ENCODE measurements around the gene HSD3B7. TPM values are rescaled to one million over a fixed set of nuclear protein-coding genes. Genes with fewer than 3 reads are reported as not detected.

The HSD3B7 gene
- polyA plus RNA-seq, 1 donor (not counting 4 experiments of a cell fraction or from before 2014, with no cell fraction given) = 2.0 TPM

DNA sequence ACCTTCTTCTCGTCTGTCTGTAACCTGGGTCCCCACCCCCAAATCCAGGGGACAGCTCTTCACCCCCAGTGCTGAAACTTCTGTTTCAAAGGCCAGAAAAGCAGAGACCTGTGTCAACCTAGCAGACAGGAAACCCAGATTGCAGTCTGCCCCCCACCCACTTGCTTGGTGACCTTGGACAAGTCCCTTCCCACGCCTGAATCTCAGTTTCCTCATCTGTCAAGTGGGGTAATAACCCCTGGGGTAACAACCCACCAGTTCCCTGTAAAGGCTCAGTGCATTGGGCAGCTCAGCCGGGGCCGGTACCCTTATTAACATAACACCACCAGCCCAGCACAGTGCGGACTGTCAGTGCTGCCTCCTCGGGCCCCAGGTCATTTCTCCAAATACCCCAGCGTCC lies 24.1 kb downstream of the HSD3B7 start:
- H3K4me3 ChIP-seq (ENCODE audit: control insufficient read depth in 2 of 3, extremely low read depth in 1 of 3, insufficient read depth in 2 of 3, low read depth in 1 of 3, low read length in 3 of 3) = no peak overlapping the region
- no peak for FAIRE-seq

DNA sequence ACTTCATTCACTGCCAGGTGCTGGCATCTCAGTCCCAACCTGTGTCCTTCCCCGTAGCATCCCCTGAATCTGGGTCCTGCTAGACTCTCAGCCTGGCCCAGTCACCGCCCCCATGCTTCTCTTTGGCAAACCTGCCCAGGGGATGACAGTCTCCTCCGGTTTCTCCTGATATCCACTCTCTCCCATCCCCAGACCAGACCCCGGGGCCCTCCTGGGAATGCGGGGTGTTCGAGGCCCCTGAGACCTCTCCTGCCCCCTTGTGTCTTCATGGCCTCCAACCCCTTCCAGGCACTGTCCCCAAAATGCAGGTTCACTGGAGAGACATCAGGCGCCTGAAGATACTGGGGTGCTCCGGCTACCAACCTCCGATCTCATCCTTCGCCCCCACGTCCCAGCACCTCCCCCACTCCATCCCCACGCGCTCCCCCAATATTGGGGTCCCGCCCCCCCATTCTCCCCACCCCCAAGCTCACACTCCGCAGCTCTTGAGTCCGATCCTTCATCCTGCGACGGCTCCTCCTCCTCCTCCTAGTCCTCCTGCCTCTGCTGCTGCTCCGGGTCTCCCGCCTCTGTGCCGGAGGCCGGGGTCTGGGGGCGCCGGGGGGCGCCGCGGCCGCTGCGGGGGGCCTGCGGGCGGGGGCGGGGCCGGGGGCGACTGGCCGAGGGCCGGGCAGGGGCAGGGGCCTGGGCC lies 25.0 kb downstream of the HSD3B7 start:
- H3K27me3 ChIP-seq (ENCODE audit: control insufficient read depth, extremely low read depth, insufficient read depth, low read length) = peaks cover 28% of the 10 kb centered on the region

More for the DNA sequence above, 24.1 kb downstream of the HSD3B7 start:
- Histone ChIP-seq H4K20me1 (ENCODE audit: control insufficient read depth, extremely low read depth, insufficient read depth, low read length) (no peaks in the 10 kb centered on the region), H3K79me2 (ENCODE audit: control insufficient read depth, insufficient read depth, low read length) (no peaks in the 10 kb centered on the region), H3K36me3 (ENCODE audit: control insufficient read depth in 2 of 2, extremely low read depth in 1 of 2, insufficient read depth in 2 of 2, low read length in 2 of 2) (no peaks in the 10 kb centered on the region), H3K27ac (ENCODE audit: control insufficient read depth, insufficient read depth, low read length) (no peak overlapping the region), H3K9me3 (ENCODE audit: control insufficient read depth, low read depth, low read length) (no peaks in the 10 kb centered on the region), H3K4me2 (ENCODE audit: control insufficient read depth, extremely low read depth, insufficient read depth, low read depth, low read length) (no peak overlapping the region), H3K27me3 (ENCODE audit: control insufficient read depth, extremely low read depth, insufficient read depth, low read length) (peaks cover 28% of the 10 kb centered on the region), H3K9me1 (ENCODE audit: control insufficient read depth, extremely low read depth, insufficient read depth, low read length) (no peaks in the 10 kb centered on the region), H2AFZ (ENCODE audit: control insufficient read depth, low read length) (no peak overlapping the region), H3K4me1 (ENCODE audit: control insufficient read depth, extremely low read depth, insufficient read depth, low read length) (peaks cover 3% of the 10 kb centered on the region), H3K9ac (ENCODE audit: control insufficient read depth, extremely low read depth, insufficient read depth, low read length) (no peak overlapping the region)
- no peak for DNase-seq (ENCODE audit: low read depth, low spot score)
- TF ChIP-seq, protein P1, sequence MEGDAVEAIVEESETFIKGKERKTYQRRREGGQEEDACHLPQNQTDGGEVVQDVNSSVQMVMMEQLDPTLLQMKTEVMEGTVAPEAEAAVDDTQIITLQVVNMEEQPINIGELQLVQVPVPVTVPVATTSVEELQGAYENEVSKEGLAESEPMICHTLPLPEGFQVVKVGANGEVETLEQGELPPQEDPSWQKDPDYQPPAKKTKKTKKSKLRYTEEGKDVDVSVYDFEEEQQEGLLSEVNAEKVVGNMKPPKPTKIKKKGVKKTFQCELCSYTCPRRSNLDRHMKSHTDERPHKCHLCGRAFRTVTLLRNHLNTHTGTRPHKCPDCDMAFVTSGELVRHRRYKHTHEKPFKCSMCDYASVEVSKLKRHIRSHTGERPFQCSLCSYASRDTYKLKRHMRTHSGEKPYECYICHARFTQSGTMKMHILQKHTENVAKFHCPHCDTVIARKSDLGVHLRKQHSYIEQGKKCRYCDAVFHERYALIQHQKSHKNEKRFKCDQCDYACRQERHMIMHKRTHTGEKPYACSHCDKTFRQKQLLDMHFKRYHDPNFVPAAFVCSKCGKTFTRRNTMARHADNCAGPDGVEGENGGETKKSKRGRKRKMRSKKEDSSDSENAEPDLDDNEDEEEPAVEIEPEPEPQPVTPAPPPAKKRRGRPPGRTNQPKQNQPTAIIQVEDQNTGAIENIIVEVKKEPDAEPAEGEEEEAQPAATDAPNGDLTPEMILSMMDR (optimal IDR thresholded peaks at IDR 0.05 in 1 of 3, IDR thresholded peaks at IDR 0.05 in 1 of 3, conservative IDR thresholded peaks at IDR 0.05 in 1 of 3; ENCODE audit: extremely low read depth in 1 of 3, insufficient read depth in 2 of 3, low read length in 3 of 3) = no peak
- TF ChIP-seq EZH2 (IDR thresholded peaks at IDR 0.05; ENCODE audit: low read length) = no peak
- dilution Hi-C loops (cut with MboI; ENCODE audit: extremely low pct_ligation_motif_present, low sequenced_read_pairs) = no loop called here

More for the DNA sequence above, 25.0 kb downstream of the HSD3B7 start:
- Histone ChIP-seq H3K36me3 (ENCODE audit: control insufficient read depth in 2 of 2, extremely low read depth in 1 of 2, insufficient read depth in 2 of 2, low read length in 2 of 2) (no peaks in the 10 kb centered on the region), H3K9me3 (ENCODE audit: control insufficient read depth, low read depth, low read length) (no peaks in the 10 kb centered on the region), H3K4me1 (ENCODE audit: control insufficient read depth, extremely low read depth, insufficient read depth, low read length) (peaks cover 3% of the 10 kb centered on the region), H3K27ac (ENCODE audit: control insufficient read depth, insufficient read depth, low read length) (no peak overlapping the region), H2AFZ (ENCODE audit: control insufficient read depth, low read length) (no peak overlapping the region), H3K4me3 (ENCODE audit: control insufficient read depth in 2 of 3, extremely low read depth in 1 of 3, insufficient read depth in 2 of 3, low read depth in 1 of 3, low read length in 3 of 3) (no peak overlapping the region), H3K9ac (ENCODE audit: control insufficient read depth, extremely low read depth, insufficient read depth, low read length) (no peak overlapping the region), H3K79me2 (ENCODE audit: control insufficient read depth, insufficient read depth, low read length) (no peaks in the 10 kb centered on the region), H3K4me2 (ENCODE audit: control insufficient read depth, extremely low read depth, insufficient read depth, low read depth, low read length) (no peak overlapping the region), H3K9me1 (ENCODE audit: control insufficient read depth, extremely low read depth, insufficient read depth, low read length) (no peaks in the 10 kb centered on the region), H4K20me1 (ENCODE audit: control insufficient read depth, extremely low read depth, insufficient read depth, low read length) (no peaks in the 10 kb centered on the region)
- TF ChIP-seq, protein P1 (optimal IDR thresholded peaks at IDR 0.05 in 1 of 3, IDR thresholded peaks at IDR 0.05 in 1 of 3, conservative IDR thresholded peaks at IDR 0.05 in 1 of 3; ENCODE audit: extremely low read depth in 1 of 3, insufficient read depth in 2 of 3, low read length in 3 of 3) = no peak
- no peak for TF ChIP-seq EZH2 (IDR thresholded peaks at IDR 0.05; ENCODE audit: low read length)
- dilution Hi-C loops (cut with MboI; ENCODE audit: extremely low pct_ligation_motif_present, low sequenced_read_pairs) = no loop called here
- FAIRE-seq = no peak
- no peak for DNase-seq (ENCODE audit: low read depth, low spot score)
